HepG2 (cell line): ENCODE measurements around the gene SPPL2B. TPM values are rescaled to one million over a fixed set of nuclear protein-coding genes. Genes with fewer than 3 reads are reported as not detected.

Experiments used
- FOXP1 ChIP-seq, 2 experiments: fragments of 450-650 bp in 1 of 2; IDR thresholded peaks; 2 replicates each; pipeline ENCODE4 v1.6.1; 2017 to 2018; ENCODE audit warnings: antibody characterized with exemption in 1 of 2
- KLF15 ChIP-seq: sonication (generic); formaldehyde crosslinking; IDR thresholded peaks from 2 replicates; pipeline ENCODE4 v1.8.1; 2023; ENCODE audit warnings: borderline replicate concordance, mild to moderate bottlenecking, inconsistent platforms, missing genetic modification reagents, mixed read lengths
- PCBP2 ChIP-seq: fragments of 200-400 bp; formaldehyde crosslinking; optimal IDR thresholded peaks from 2 replicates; pipeline ENCODE3; 2018; ENCODE audit warnings: low read length, low read depth; ENCODE audit not compliant: poor library complexity, severe bottlenecking
- RFXANK ChIP-seq: IDR thresholded peaks from 2 replicates; pipeline ENCODE4 v1.6.1; 2016
- TCF7 ChIP-seq: sonication (generic); IDR thresholded peaks from 2 replicates; pipeline ENCODE4 v1.6.1; 2016; ENCODE audit warnings: antibody characterized with exemption, low read depth
- THYN1 ChIP-seq: sonication (generic); formaldehyde crosslinking; IDR thresholded peaks from 2 replicates; pipeline ENCODE4 v1.8.1; 2023; ENCODE audit warnings: low read depth, mild to moderate bottlenecking, moderate library complexity, missing genetic modification reagents, borderline replicate concordance
- ZBTB20 ChIP-seq: sonication (generic); formaldehyde crosslinking; IDR thresholded peaks from 2 replicates; pipeline ENCODE4 v1.8.1; 2023; ENCODE audit warnings: missing genetic modification reagents, low read depth, mild to moderate bottlenecking, borderline replicate concordance
- ZNF350 ChIP-seq: sonication (generic); formaldehyde crosslinking; IDR thresholded peaks from 2 replicates; pipeline ENCODE4 v1.4.0; 2020; ENCODE audit warnings: mild to moderate bottlenecking, low read depth, missing genetic modification reagents, borderline replicate concordance
- ZNF543 ChIP-seq: sonication (generic); formaldehyde crosslinking; IDR thresholded peaks from 2 replicates; pipeline ENCODE4 v1.4.0; 2020; ENCODE audit warnings: mild to moderate bottlenecking, missing genetic modification reagents
- ZNF577 ChIP-seq: sonication (generic); formaldehyde crosslinking; IDR thresholded peaks from 2 replicates; pipeline ENCODE4 v1.4.0; 2020; ENCODE audit warnings: mild to moderate bottlenecking, low read depth, missing genetic modification reagents, borderline replicate concordance
- ZNF619 ChIP-seq: sonication (generic); formaldehyde crosslinking; IDR thresholded peaks from 2 replicates; pipeline ENCODE4 v1.4.0; 2020; ENCODE audit warnings: mild to moderate bottlenecking, missing genetic modification reagents
- ZNF644 ChIP-seq: IDR thresholded peaks from 2 replicates; pipeline ENCODE4 v1.6.1; 2016; ENCODE audit warnings: low read depth
- ZNF652 ChIP-seq: IDR thresholded peaks from 2 replicates; pipeline ENCODE4 v1.6.1; 2016; ENCODE audit warnings: low read depth, borderline replicate concordance
- ZNF766 ChIP-seq: sonication (generic); formaldehyde crosslinking; IDR thresholded peaks from 2 replicates; pipeline ENCODE4 v1.5.0; 2020; ENCODE audit warnings: missing genetic modification reagents, borderline replicate concordance
- polyA plus RNA-seq, 8 experiments: library from polyadenylated mRNA; depleted of rRNA in 3 of 8; stranded (reverse) in 7 of 8; unstranded in 1 of 8; fragments of >200 nt; fragmentation: Illumina TruSeq in 4 of 8; extraction: Trizol in 4 of 8; gene quantifications; 2 replicates each; pipeline versions ENCODE4 v1.2.1 to v1.2.3, GENCODE V29; 2011 to 2016; ENCODE audit warnings: low read depth in 4 of 8, missing spikeins in 1 of 8, mixed read lengths in 1 of 8; ENCODE audit not compliant: insufficient read depth in 1 of 8
- total RNA-seq, 5 experiments: library from RNA; depleted of rRNA; stranded (reverse); fragments of >200 nt; fragmentation: Illumina TruSeq; extraction: Trizol; gene quantifications; 2 replicates each; pipeline ENCODE4 v1.2.3, GENCODE V29; 2016; ENCODE audit warnings: low read depth in 1 of 5
- TF ChIP-seq, protein P1 (sequence below): IDR thresholded peaks from 2 replicates; pipeline ENCODE4 v1.4.0; 2020; ENCODE audit warnings: mild to moderate bottlenecking, missing genetic modification reagents
- TF ChIP-seq, protein P2 (sequence below): sonication (generic); formaldehyde crosslinking; IDR thresholded peaks from 2 replicates; pipeline ENCODE4 v1.9.0; 2021; ENCODE audit warnings: missing genetic modification reagents, borderline replicate concordance
- TF ChIP-seq, protein P3 (sequence below): sonication (generic); formaldehyde crosslinking; IDR thresholded peaks from 2 replicates; pipeline ENCODE4 v1.5.0; 2020; ENCODE audit warnings: mild to moderate bottlenecking, low read depth, missing genetic modification reagents, borderline replicate concordance
- TF ChIP-seq, protein P4 (sequence below): sonication (generic); formaldehyde crosslinking; IDR thresholded peaks from 2 replicates; pipeline ENCODE4 v1.9.0; 2021; ENCODE audit warnings: missing genetic modification reagents, borderline replicate concordance
- TF ChIP-seq, protein P5 (sequence below): sonication (generic); formaldehyde crosslinking; IDR thresholded peaks from 2 replicates; pipeline ENCODE4 v1.4.0; 2020; ENCODE audit warnings: missing genetic modification reagents

The SPPL2B gene
- total and polyA plus RNA-seq, 2 of the 13 experiments (the other 11 are each of a cell fraction or from before 2014, with no cell fraction given): 14.9 to 15.2 TPM

DNA sequence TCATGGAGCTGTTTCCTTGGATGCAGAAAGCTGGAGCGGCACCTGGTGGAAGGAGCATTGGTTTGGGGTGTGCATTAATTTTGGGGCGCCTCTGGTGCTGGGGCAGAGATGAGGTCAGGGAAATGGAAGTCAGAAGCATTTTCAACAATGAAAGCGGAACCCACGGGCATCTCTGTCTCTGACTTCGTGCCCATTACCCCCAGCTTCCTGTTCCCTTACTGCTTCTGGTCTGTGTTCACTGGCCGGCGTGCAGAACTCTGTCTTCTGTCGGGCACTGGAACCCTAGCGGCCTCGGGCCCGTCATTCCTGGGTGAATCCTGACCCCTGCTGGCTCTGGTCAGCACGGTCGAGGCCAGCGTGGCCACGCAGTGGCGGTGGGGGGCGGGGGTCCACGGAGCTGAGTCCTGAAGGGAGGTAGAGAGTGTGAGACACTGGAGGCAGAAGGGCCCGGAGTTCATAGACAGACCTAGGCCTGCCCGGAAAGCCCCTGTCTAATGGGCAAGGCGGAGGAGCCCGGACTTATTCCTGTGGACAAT is 12.6 kb upstream of the SPPL2B start (continued):
- TF ChIP-seq, protein P1, sequence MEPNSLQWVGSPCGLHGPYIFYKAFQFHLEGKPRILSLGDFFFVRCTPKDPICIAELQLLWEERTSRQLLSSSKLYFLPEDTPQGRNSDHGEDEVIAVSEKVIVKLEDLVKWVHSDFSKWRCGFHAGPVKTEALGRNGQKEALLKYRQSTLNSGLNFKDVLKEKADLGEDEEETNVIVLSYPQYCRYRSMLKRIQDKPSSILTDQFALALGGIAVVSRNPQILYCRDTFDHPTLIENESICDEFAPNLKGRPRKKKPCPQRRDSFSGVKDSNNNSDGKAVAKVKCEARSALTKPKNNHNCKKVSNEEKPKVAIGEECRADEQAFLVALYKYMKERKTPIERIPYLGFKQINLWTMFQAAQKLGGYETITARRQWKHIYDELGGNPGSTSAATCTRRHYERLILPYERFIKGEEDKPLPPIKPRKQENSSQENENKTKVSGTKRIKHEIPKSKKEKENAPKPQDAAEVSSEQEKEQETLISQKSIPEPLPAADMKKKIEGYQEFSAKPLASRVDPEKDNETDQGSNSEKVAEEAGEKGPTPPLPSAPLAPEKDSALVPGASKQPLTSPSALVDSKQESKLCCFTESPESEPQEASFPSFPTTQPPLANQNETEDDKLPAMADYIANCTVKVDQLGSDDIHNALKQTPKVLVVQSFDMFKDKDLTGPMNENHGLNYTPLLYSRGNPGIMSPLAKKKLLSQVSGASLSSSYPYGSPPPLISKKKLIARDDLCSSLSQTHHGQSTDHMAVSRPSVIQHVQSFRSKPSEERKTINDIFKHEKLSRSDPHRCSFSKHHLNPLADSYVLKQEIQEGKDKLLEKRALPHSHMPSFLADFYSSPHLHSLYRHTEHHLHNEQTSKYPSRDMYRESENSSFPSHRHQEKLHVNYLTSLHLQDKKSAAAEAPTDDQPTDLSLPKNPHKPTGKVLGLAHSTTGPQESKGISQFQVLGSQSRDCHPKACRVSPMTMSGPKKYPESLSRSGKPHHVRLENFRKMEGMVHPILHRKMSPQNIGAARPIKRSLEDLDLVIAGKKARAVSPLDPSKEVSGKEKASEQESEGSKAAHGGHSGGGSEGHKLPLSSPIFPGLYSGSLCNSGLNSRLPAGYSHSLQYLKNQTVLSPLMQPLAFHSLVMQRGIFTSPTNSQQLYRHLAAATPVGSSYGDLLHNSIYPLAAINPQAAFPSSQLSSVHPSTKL (CRISPR knock-in tag): peak; percentile 62
- TF ChIP-seq FOXP1 (IDR thresholded peaks at IDR 0.05) (no peak), FOXP1 (CRISPR knock-in tag; IDR thresholded peaks at IDR 0.05) (no peak), TCF7 (no peak), ZNF644 (CRISPR knock-in tag) (0 out of 2 replicates have a peak, but pooled peaks have one; percentile 27), RFXANK (CRISPR knock-in tag) (no peak), ZBTB20 (CRISPR knock-in tag) (no peak), ZNF543 (CRISPR knock-in tag) (no peak), ZNF619 (no peak), PCBP2 (no peak), KLF15 (CRISPR knock-in tag) (no peak), ZNF350 (CRISPR knock-in tag) (peak; percentile 70), ZNF577 (CRISPR knock-in tag) (no peak), ZNF652 (CRISPR knock-in tag) (no peak), ZNF766 (no peak), THYN1 (CRISPR knock-in tag) (no peak)
- TF ChIP-seq, protein P2, sequence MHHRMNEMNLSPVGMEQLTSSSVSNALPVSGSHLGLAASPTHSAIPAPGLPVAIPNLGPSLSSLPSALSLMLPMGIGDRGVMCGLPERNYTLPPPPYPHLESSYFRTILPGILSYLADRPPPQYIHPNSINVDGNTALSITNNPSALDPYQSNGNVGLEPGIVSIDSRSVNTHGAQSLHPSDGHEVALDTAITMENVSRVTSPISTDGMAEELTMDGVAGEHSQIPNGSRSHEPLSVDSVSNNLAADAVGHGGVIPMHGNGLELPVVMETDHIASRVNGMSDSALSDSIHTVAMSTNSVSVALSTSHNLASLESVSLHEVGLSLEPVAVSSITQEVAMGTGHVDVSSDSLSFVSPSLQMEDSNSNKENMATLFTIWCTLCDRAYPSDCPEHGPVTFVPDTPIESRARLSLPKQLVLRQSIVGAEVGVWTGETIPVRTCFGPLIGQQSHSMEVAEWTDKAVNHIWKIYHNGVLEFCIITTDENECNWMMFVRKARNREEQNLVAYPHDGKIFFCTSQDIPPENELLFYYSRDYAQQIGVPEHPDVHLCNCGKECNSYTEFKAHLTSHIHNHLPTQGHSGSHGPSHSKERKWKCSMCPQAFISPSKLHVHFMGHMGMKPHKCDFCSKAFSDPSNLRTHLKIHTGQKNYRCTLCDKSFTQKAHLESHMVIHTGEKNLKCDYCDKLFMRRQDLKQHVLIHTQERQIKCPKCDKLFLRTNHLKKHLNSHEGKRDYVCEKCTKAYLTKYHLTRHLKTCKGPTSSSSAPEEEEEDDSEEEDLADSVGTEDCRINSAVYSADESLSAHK: no peak
- TF ChIP-seq, protein P3, sequence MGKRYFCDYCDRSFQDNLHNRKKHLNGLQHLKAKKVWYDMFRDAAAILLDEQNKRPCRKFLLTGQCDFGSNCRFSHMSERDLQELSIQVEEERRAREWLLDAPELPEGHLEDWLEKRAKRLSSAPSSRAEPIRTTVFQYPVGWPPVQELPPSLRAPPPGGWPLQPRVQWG: no peak
- TF ChIP-seq, protein P4, sequence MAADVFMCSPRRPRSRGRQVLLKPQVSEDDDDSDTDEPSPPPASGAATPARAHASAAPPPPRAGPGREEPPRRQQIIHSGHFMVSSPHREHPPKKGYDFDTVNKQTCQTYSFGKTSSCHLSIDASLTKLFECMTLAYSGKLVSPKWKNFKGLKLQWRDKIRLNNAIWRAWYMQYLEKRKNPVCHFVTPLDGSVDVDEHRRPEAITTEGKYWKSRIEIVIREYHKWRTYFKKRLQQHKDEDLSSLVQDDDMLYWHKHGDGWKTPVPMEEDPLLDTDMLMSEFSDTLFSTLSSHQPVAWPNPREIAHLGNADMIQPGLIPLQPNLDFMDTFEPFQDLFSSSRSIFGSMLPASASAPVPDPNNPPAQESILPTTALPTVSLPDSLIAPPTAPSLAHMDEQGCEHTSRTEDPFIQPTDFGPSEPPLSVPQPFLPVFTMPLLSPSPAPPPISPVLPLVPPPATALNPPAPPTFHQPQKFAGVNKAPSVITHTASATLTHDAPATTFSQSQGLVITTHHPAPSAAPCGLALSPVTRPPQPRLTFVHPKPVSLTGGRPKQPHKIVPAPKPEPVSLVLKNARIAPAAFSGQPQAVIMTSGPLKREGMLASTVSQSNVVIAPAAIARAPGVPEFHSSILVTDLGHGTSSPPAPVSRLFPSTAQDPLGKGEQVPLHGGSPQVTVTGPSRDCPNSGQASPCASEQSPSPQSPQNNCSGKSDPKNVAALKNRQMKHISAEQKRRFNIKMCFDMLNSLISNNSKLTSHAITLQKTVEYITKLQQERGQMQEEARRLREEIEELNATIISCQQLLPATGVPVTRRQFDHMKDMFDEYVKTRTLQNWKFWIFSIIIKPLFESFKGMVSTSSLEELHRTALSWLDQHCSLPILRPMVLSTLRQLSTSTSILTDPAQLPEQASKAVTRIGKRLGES: no peak
- TF ChIP-seq, protein P5, sequence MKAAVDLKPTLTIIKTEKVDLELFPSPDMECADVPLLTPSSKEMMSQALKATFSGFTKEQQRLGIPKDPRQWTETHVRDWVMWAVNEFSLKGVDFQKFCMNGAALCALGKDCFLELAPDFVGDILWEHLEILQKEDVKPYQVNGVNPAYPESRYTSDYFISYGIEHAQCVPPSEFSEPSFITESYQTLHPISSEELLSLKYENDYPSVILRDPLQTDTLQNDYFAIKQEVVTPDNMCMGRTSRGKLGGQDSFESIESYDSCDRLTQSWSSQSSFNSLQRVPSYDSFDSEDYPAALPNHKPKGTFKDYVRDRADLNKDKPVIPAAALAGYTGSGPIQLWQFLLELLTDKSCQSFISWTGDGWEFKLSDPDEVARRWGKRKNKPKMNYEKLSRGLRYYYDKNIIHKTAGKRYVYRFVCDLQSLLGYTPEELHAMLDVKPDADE (CRISPR knock-in tag): no peak
